ENCODE data around the gene SUPT5H.
"Not testable (repeated sequence)": the region's sequence is repeated elsewhere in the genome, so short reads cannot be mapped to it uniquely, and the experiment has no call there.

SUPT5H gene

GRCh38 chr19:39463403-39463802, 18.0 kb downstream of the SUPT5H start:
- Mint-ChIP-seq H3K36me3 (no peaks in the 10 kb centered on the region), H3K9me3 (ENCODE audit: low read depth) (no peaks in the 10 kb centered on the region)

DNA sequence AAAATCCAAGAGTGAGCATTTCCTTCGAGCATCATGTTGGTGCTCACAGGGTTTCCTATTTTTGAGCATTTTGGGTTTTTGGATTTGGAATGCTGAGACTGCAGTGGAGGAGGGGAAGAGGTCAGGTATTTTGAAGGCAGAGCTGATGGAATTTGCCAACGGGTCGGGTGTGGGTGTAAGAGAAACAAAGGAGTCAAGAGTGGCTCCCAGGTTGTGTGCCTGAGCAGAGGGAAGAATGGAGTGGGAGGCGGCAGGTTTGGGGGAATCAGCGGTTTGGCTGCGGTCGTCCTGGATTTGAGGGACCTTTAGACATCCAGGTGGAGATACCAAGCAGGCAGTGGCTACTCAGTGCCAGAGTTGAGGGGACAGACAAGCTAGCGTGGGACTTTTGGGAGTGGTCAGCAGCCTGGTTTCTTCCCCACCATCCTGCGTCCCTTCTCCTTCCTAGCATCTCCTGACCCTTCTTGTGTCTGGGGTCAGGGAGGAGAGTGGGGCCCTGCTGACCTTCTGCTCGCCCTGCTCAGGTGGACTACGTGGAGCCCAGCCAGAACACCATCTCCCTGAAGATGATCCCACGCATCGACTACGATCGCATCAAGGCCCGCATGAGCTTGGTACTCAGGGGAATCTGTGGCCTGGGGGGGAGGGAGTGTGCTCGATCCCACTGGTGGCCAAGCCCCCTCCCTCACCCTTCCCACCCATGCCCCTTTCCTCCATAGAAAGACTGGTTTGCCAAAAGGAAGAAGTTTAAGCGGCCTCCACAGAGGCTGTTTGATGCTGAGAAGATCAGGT, 20.8 kb downstream of the SUPT5H start:
- peaks cover 12% of the 10 kb centered on the region for H3K4me1 Mint-ChIP-seq (ENCODE audit: low read depth)
- H3K4me3 Mint-ChIP-seq = no peak overlapping the region
- H3K9me3 Mint-ChIP-seq (ENCODE audit: low read depth) = no peaks in the 10 kb centered on the region
- H3K27me3 Mint-ChIP-seq = no peaks in the 10 kb centered on the region
- no peak overlapping the region for H3K27ac Mint-ChIP-seq
- H3K36me3 Mint-ChIP-seq = peaks cover 3% of the 10 kb centered on the region

More at GRCh38 chr19:39463403-39463802, 18.0 kb downstream of the SUPT5H start:
- no peak overlapping the region for H3K4me3 Mint-ChIP-seq
- no peak overlapping the region for H3K27ac Mint-ChIP-seq
- peaks cover 3% of the 10 kb centered on the region for H3K4me1 Mint-ChIP-seq (ENCODE audit: low read depth)
- H3K27me3 Mint-ChIP-seq = no peaks in the 10 kb centered on the region

- H3K9me3 Mint-ChIP-seq (ENCODE audit: low read depth) = no peaks in the 10 kb centered on the region
- H3K4me3 Mint-ChIP-seq = no peak overlapping the region
- peaks cover 18% of the 10 kb centered on the region for H3K4me1 Mint-ChIP-seq (ENCODE audit: low read depth)
- H3K27me3 Mint-ChIP-seq = no peaks in the 10 kb centered on the region
- H3K27ac Mint-ChIP-seq = no peak overlapping the region
- peaks cover 7% of the 10 kb centered on the region for H3K36me3 Mint-ChIP-seq
These were observed 22.6 kb downstream of the SUPT5H start for GRCh38 chr19:39467941-39468340.

DNA sequence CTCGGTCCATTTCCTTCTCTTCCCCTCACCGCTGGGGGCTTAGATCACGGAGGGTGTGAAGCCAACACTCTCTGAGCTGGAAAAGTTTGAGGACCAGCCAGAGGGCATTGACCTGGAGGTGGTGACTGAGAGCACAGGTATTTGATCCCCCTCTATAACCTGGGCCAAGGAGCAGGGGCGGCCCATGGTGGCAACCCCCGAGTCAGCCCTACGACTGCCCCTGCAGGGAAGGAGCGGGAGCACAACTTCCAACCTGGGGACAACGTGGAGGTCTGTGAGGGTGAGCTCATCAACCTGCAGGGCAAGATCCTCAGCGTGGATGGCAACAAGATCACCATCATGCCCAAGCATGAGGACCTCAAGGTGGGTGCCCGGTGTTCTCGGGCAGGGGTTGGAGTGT, 23.7 kb downstream of the SUPT5H start:
- Mint-ChIP-seq H3K36me3 (peaks cover 7% of the 10 kb centered on the region), H3K9me3 (ENCODE audit: low read depth) (no peaks in the 10 kb centered on the region), H3K4me3 (no peak overlapping the region), H3K27me3 (no peaks in the 10 kb centered on the region), H3K4me1 (ENCODE audit: low read depth) (peaks cover 18% of the 10 kb centered on the region), H3K27ac (no peak overlapping the region)

DNA sequence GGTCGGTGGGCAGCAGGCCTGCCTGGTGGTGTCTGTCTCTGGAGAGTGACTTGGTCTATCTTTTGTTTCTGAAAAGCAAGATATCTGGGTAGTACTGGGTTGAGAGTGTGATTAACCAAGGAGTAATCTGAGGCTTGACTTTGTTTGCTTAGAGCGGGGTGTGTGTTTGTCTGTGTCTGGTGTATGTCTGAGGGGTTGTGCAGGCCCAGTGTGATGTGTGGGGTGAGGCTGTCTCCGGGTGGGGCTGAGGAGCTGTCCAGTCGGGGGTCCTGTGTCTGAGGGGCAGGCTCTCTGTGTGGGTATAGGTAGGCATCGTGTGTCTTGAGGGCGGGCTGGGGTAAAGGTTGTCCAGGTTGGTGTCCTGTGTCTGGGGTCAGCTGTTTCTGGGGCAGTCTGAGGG, 24.2 kb downstream of the SUPT5H start:
- Mint-ChIP-seq H3K4me3 (no peak overlapping the region), H3K36me3 (peaks cover 7% of the 10 kb centered on the region), H3K9me3 (ENCODE audit: low read depth) (no peaks in the 10 kb centered on the region), H3K4me1 (ENCODE audit: low read depth) (peaks cover 18% of the 10 kb centered on the region), H3K27ac (peak overlapping the region; percentile 74), H3K27me3 (no peaks in the 10 kb centered on the region)

GRCh38 chr19:39470724-39471339, 25.4 kb downstream of the SUPT5H start:
- peak overlapping the region; percentile 90 for H3K27ac Mint-ChIP-seq
- H3K9me3 Mint-ChIP-seq (ENCODE audit: low read depth) = no peaks in the 10 kb centered on the region
- no peak overlapping the region for H3K4me3 Mint-ChIP-seq
- H3K4me1 Mint-ChIP-seq (ENCODE audit: low read depth) = peaks cover 18% of the 10 kb centered on the region
- no peaks in the 10 kb centered on the region for H3K27me3 Mint-ChIP-seq
- peaks cover 7% of the 10 kb centered on the region for H3K36me3 Mint-ChIP-seq

GRCh38 chr19:39471756-39472536, 26.6 kb downstream of the SUPT5H start:
- Mint-ChIP-seq H3K27me3 (no peaks in the 10 kb centered on the region), H3K9me3 (ENCODE audit: low read depth) (no peaks in the 10 kb centered on the region), H3K36me3 (peaks cover 7% of the 10 kb centered on the region), H3K4me1 (ENCODE audit: low read depth) (peaks cover 18% of the 10 kb centered on the region), H3K27ac (peak overlapping the region; percentile 68), H3K4me3 (no peak overlapping the region)

DNA sequence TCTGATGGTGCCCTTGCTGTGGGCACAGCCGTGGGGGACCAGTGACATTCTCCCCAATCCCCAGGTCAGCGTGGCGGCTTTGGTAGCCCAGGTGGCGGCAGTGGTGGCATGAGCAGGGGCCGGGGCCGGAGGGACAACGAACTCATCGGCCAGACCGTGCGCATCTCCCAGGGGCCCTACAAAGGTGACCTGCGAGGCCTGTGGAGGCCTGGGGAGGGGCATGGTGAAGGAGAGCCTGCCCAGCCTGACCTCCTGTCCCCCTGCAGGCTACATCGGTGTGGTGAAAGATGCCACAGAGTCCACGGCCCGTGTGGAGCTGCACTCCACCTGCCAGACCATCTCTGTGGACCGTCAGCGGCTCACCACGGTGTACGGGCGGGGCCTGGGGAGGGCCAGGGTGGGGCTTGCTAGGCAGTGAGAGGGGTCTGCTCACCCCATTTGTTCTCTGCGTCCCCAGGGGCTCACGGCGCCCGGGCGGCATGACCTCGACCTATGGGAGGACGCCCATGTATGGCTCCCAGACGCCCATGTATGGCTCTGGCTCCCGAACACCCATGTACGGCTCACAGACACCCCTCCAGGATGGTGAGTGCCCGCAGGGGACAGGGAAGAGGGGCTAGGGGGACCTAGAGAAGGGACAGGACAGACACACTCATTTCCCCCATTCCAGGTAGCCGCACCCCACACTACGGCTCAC, 27.5 kb downstream of the SUPT5H start:
- Mint-ChIP-seq H3K9me3 (ENCODE audit: low read depth) (no peaks in the 10 kb centered on the region), H3K27ac (no peak overlapping the region), H3K4me3 (no peak overlapping the region), H3K4me1 (ENCODE audit: low read depth) (peaks cover 18% of the 10 kb centered on the region), H3K36me3 (peaks cover 7% of the 10 kb centered on the region), H3K27me3 (no peaks in the 10 kb centered on the region)

DNA sequence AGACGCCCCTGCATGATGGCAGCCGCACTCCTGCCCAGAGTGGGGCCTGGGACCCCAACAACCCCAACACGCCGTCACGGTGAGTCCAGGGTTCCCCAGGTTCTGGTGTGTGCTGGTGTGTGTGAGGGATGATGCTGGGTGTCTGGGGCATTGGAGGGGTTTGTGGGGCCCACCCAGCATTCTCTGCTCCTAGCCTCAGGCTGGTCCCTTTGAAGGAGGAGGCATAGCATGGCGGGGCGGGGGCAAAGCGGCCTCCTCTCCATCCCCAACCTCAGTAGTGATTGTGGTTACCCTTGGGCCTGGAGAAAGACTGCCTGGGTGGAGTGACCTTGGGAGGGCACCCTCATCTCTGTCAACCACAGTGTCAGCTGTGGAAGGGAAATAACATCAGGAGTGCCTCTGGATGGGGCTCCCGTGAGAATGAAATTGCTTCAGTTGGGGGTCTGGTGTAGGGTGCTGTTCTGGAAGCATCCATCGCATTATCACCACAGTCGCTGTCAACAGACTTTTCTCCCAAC, 28.1 kb downstream of the SUPT5H start:
- Mint-ChIP-seq H3K4me1 (ENCODE audit: low read depth) (peaks cover 18% of the 10 kb centered on the region), H3K4me3 (no peak overlapping the region), H3K27me3 (no peaks in the 10 kb centered on the region), H3K36me3 (peaks cover 7% of the 10 kb centered on the region), H3K9me3 (ENCODE audit: low read depth) (no peaks in the 10 kb centered on the region), H3K27ac (no peak overlapping the region)

DNA sequence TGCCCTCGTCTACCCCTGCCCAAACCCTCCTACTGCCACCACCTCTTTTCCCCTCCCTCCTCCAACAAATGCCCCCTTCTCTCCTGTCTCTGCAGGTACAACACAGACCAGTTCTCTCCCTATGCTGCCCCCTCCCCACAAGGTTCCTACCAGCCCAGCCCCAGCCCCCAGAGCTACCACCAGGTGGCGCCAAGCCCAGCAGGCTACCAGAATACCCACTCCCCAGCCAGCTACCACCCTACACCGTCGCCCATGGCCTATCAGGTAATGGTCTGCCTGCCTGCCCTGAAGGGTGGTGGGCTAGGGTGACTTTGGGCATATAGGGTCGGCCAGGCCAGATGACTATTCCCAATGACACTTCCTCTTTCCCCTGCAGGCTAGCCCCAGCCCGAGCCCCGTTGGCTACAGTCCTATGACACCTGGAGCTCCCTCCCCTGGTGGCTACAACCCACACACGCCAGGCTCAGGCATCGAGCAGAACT, 28.8 kb downstream of the SUPT5H start:
- Mint-ChIP-seq H3K9me3 (ENCODE audit: low read depth) (no peaks in the 10 kb centered on the region), H3K27me3 (no peaks in the 10 kb centered on the region), H3K36me3 (peaks cover 7% of the 10 kb centered on the region), H3K4me3 (no peak overlapping the region), H3K4me1 (ENCODE audit: low read depth) (peaks cover 18% of the 10 kb centered on the region), H3K27ac (no peak overlapping the region)

DNA sequence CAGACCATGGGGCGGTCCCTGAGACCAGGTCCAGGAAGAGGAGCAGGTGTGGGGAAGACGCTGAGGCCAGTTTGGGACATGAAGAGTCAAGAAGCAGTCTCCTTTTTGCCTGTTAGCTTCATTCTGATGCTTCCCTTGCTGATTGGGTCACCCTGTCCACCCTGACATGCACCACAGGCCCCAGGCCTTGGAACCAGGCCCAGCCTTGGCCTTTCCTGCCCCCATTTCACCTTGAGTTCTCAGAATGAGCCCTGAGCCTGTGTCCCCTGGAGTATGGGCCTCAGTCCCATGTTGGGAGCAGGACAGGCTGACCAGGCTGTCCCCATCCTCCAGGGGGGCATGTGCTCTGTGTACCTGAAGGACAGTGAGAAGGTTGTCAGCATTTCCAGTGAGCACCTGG, 30.4 kb downstream of the SUPT5H start:
- H3K36me3 Mint-ChIP-seq = peaks cover 4% of the 10 kb centered on the region
- no peaks in the 10 kb centered on the region for H3K9me3 Mint-ChIP-seq (ENCODE audit: low read depth)
- no peak overlapping the region for H3K27ac Mint-ChIP-seq
- no peaks in the 10 kb centered on the region for H3K27me3 Mint-ChIP-seq
- H3K4me1 Mint-ChIP-seq (ENCODE audit: low read depth) = peaks cover 21% of the 10 kb centered on the region
- no peak overlapping the region for H3K4me3 Mint-ChIP-seq

GRCh38 chr19:39479319-39479801, 34.0 kb downstream of the SUPT5H start:
- not testable (repeated sequence) for H3K27ac Mint-ChIP-seq; H3K27me3 Mint-ChIP-seq; H3K9me3 Mint-ChIP-seq (ENCODE audit: low read depth); H3K36me3 Mint-ChIP-seq
- Mint-ChIP-seq H3K4me3 (peak overlapping the region; percentile 97), H3K4me1 (ENCODE audit: low read depth) (peaks cover 24% of the 10 kb centered on the region)

- no peaks in the 10 kb centered on the region for H3K9me3 Mint-ChIP-seq (ENCODE audit: low read depth)
- H3K27me3 Mint-ChIP-seq = no peaks in the 10 kb centered on the region
- peak overlapping the region; percentile 97 for H3K4me3 Mint-ChIP-seq
- H3K36me3 Mint-ChIP-seq = no peaks in the 10 kb centered on the region
- H3K4me1 Mint-ChIP-seq (ENCODE audit: low read depth) = peaks cover 24% of the 10 kb centered on the region
- peak overlapping the region; percentile 89 for H3K27ac Mint-ChIP-seq
These were observed 34.5 kb downstream of the SUPT5H start for GRCh38 chr19:39479916-39480315.

All from activated naive CD8-positive, alpha-beta T cell (primary cell).